HG02870 (cell line): Measurements from ENCODE around the gene AXIN1.

Experiments
- ATAC-seq: cut with Tn5 transposase; IDR thresholded peaks from one replicate; pipeline ENCODE4 v1.9.1; 2021; ENCODE audit warnings: mild to moderate bottlenecking, moderate library complexity; ENCODE audit not compliant: unreplicated experiment

Gene AXIN1

DNA sequence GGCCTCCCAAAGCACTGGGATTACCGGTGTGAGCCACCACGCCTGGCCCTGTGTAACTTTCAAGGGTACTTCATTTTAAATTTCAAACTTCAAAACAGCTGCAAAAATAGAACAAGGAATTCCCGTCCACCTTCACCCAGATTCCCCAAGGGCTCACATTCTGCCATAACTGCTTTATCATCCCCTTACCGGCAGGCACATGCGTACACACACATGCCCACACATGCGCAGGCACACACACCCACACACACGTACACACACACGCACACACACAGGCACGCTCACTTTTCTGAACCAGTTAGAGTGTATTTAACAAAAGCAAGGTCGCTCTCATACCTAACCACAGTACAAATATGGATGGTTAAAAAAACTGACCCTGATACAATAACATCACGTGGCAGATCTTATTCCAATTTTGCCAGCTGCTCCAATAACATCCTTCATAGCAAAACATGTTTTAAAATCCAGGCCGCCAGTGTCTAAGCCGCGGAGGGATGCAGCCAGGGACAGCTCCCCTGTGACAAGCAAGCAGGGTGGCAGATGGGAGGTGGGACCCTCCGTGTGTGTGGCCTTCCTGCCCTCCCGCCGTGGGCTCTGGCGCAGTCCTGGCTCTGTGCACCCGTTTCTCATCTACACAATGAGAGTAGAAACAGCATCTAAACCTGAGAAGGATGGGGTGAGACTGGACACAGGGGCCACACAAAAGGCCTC is 46.5 kb downstream of the AXIN1 start:
- ATAC-seq: no peak

DNA sequence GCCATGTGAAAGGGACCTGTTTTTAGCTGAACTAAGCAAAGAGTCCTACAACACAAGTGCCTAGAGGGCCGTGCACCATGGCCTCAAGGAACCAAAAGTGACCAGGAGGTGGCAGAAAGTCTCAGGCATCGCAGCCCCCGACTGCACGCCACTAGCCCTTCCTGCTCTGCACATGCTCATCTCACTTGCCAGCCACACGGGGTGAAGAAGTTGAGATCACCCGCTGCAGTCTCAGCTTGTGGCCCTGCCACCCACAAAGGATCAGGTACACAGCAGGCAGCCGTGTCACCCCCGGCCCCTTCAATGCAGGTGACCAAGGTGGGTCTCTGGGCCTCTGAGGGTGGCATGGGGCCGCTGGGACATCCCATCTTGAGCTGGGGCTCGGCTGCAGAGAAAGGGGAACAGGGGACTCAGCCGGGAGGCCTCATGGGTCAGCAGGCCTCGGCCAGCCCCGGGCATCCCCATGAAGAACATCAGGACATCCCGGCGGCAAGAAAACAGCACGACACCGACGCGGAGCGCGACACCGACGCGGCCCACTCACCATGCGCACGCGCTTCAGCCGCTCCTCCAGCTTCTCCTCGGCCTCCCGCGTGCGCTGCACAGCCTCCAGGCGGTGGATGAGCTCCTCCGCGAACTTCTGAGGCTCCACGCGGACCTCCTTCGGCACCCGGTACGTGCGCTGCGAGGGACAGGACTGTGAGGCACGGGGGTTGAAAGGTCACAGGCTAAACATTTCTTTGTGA is 48.6 kb downstream of the AXIN1 start:
- ATAC-seq: no peak

DNA sequence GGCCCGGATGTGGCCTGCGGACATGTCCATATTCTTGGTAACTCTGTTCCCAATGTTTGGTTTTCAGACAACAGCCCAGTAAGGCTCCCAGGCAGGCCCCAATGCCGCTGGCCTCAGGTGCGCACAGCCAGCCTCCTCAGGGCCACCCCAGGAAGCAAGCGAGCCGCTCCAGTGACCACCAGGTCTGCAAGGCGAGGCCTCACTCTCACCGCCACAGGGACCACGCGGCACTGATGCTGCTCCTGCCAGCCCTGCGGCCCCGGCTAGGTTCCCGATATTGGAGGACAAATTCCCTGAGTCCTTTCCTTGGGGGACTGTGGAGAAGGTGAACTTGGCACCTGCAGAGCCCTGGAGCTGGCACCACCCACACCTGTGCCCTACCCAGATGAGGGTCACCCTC is 50.6 kb downstream of the AXIN1 start:
- no peak for ATAC-seq

DNA sequence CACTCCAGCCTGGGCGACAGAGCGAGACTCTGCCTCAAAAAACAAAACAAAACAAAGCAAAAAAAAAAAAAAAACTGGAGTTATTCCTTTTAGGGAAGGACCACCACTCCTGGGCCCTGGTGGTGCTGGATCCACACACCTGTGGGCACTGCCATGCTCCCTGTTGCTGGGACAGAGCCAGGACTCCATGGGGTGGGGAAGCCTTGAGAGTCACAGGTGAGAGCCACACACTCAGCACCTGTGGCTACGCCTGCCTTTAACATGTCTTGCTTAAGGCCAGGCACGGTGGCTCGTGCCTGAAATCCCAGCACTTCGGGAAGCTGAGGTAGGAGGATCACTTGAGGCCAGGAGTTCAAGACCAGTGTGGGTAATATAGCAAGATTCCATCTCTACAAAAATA is 51.3 kb downstream of the AXIN1 start:
- no peak for ATAC-seq

- ATAC-seq: no peak
These were observed 54.7 kb downstream of the AXIN1 start for GRCh38 chr16:297832-298231.

DNA sequence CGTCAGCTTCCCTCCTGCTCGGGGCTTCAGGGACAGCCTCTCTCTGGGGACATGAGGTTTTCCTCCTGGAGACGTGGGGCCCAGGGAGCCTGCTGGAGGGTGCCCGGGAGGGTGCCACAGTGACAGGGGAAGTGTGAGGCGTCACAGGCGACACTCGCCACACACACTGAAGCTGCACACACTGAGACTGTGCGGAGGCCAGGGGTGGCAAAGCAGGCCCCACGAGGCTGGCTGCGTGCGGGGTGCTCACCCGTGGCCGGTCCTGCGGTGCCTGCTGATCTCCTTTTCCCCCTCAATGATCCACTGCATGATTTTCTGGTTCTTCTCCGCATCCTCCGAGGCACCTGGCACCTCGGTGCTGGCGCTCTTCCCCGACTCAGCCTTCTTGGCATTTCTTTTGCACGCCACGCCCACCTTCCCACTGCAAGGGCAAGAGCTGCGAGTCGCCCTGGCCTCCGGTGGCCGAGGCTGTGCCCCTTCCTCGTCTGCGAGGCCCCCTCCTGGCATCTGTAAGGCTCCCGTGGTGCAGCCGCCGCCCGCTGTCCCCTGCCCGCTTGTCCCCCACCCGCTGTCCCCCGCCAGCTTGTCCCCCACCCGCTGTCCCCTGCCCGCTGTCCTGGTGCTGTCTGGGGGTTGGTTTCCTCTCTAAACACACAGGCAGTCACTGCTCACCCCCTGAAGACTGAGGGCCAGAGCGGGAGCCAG is 55.6 kb downstream of the AXIN1 start:
- ATAC-seq: no peak

GRCh38 chr16:296276-296675 is 56.2 kb downstream of the AXIN1 start:
- ATAC-seq: no peak

GRCh38 chr16:293043-293775 is 59.3 kb downstream of the AXIN1 start:
- no peak for ATAC-seq

GRCh38 chr16:291539-291938 is 61.0 kb downstream of the AXIN1 start:
- ATAC-seq: no peak

DNA sequence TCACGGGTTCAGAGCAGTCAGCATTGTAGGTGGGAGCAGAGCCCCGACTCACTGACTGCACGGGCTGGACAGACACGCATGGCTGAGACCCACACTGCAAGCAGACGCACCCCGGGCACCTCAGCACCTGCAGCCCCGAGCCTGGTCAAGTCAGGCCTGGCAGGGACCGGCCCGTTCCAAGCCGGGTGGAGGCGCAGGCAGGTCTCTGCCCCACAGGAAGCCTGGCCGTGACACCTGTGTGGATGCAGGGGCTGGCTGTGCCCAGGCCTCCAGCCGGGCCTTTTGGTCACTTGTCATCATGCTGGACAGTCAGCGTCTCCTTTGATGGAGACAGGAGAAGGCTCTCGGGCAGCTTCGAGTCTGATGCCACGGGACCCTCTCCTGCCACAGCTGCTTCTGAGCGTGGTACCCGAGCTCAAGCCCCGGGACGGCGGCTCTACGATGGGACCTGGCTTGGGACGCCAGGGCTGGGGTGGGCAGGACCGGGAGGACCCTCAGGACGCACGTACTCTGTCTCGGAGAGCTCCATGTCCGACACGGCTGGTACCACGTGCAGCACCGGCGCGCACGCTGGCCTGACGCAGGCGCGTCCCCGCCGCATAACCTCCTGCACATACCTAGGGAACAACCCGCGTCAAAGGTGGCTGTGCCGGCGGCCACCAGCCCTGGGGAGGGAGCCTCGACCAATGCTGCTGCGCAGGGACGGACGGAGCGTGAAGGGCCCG is 61.7 kb downstream of the AXIN1 start:
- ATAC-seq: no peak

DNA sequence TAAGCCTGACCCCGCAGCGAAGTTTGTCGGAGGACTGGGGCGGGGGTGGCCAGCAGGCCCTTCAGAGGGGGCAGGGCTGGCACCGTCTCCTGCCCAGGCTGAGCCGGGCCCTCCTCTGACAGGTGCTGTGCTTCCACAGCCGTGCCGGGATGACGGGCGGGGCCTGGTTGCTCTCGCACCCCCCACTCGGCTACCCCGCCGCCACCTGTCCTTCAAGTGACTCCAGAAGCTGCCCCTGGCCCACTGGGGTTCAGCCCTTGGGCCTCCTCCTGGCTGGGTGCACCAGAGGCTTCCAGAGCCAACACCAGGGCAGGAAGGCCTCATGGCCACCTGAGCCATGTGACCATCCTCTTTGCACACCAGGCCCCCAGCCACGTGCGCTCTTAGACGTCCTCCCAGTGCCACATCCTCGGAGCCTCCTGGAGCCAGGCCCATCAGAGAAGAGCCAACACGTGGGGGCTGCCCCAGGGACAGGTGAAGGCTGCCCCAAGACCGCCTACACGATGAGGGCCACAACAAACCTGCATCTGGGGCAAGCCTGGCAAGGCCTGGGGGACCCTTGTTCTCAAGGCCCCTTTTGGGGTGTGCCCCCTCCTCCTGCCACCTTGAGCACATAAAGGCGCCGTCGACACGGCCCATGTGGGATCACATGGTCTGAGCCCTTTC is 62.4 kb downstream of the AXIN1 start:
- no peak for ATAC-seq

GRCh38 chr16:289395-289997 is 63.0 kb downstream of the AXIN1 start:
- ATAC-seq: no peak

GRCh38 chr16:287981-288920 is 64.3 kb downstream of the AXIN1 start:
- ATAC-seq: no peak

DNA sequence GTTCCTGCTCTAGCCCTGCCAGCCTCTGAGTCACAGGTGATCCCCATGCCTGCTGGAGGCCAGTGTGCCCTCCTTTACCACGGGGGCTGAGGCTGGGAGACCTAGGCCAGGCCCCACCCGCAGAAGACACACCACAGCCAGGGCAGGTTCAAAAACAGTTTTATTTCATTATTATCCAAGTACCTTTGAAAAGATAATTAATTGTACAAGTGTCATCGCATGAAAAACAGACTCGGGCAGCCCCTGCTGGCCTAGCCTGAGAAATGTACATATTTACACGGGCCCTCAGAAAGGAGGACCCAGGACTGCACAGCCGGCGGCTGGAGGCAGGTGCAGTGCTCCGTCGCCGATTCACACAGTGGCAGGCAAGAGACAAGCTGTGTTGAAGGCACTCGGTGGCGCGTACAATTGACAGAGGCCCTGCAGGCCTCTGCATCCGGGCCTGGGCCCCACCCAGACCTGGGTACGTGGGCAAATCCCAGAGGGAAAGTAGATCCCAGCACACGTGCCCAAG is 65.2 kb downstream of the AXIN1 start:
- no peak for ATAC-seq

DNA sequence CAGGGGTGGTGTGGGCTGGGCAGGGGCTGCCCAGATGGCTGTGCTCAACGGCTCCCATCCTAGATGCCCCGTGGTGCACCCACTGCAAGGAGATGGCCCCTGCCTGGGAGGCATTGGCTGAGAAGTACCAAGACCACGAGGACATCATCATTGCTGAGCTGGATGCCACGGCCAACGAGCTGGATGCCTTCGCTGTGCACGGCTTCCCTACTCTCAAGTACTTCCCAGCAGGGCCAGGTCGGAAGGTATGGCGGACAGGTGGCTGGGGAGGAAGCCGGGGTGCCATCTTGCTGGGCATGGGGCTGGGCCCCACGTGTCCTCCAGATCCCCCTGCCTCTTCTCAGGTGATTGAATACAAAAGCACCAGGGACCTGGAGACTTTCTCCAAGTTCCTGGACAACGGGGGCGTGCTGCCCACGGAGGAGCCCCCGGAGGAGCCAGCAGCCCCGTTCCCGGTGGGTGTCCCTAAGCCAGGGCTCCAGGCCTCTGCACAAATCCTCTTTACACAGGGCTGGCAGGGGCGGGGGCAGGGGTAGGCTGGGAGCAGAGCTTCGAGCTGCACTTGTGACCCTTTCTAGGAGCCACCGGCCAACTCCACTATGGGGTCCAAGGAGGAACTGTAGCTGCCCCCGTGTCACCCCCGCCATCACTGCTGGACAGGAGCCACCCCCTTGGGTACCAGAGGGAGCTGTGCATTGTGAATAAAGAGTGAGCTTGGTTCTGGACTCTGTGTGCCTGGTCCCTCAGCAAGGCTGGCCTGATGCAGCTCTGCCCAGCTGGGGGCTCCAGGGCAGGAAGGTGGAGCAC is 65.8 kb downstream of the AXIN1 start:
- no peak for ATAC-seq

GRCh38 chr16:285146-286055 is 67.1 kb downstream of the AXIN1 start:
- ATAC-seq: no peak
